ENCODE data around the gene HES1. TPM values are rescaled to one million over a fixed set of nuclear protein-coding genes. Genes with fewer than 3 reads are reported as not detected.

The HES1 gene
- total and polyA plus RNA-seq, 9 of the 15 experiments (the other 6 are each of a cell fraction or from before 2014, with no cell fraction given) = 3.4 to 37.0 (median 19.3) TPM

- CTCF ChIA-PET (ENCODE audit: low intra/inter-chr PET ratio) = no interaction called here
- DNase-seq (ENCODE audit: extremely low read depth in 1 of 4, low spot score in 3 of 4) (no peak), ATAC-seq (no peak), FAIRE-seq (no peak)
- intact Hi-C loops (cut with micrococcal nuclease) = no loop called here
- no peak overlapping the region for H3K4me3 ChIP-seq
- H3K4me2 ChIP-seq (ENCODE audit: insufficient read depth, low read length) = no peak overlapping the region
- no peaks in the 10 kb centered on the region for H3K27me3 ChIP-seq (ENCODE audit: control insufficient read depth in 2 of 2, insufficient read depth in 2 of 2, low read length in 2 of 2)
- WGBS (ENCODE audit: insufficient coverage, low coverage, missing lambda C conversion rate) = 81% methylated on average over 10 of the region's 10 CpGs
- H4K20me1 ChIP-seq (replicated peaks; ENCODE audit: control insufficient read depth, insufficient read depth, low read length) = no peaks in the 10 kb centered on the region
- H3K9me3 ChIP-seq (replicated peaks; ENCODE audit: control insufficient read depth, insufficient read depth, low read depth, low read length) = no peaks in the 10 kb centered on the region
- in situ Hi-C loops (cut with MboI) = no loop called here
- H3K79me2 ChIP-seq (ENCODE audit: control insufficient read depth, insufficient read depth, low read length) = no peaks in the 10 kb centered on the region
- H3K9ac ChIP-seq (ENCODE audit: insufficient read depth in 1 of 2, low read depth in 2 of 2, low read length in 2 of 2) = no peak overlapping the region; a peak in 1 of 4 replicates
- H3K36me3 ChIP-seq (ENCODE audit: control insufficient read depth, insufficient read depth, low read length) = no peaks in the 10 kb centered on the region
- H3K4me1 ChIP-seq (replicated peaks in 1 of 2; ENCODE audit: control insufficient read depth in 2 of 2, insufficient read depth in 2 of 2, low read length in 2 of 2) = peaks cover 16 to 28% of the 10 kb centered on the region in 2 experiments
- no TSS peak for BruUV-seq (replicated peaks)
- POLR2A ChIA-PET = interaction anchor here (0.6 kb wide), 1 partner anchor 10 kb away, joined by 4 read pairs; no protein-coding TSS in a partner anchor
- no peak overlapping the region for H2AFZ ChIP-seq (ENCODE audit: low read depth, low read length)
- no peak overlapping the region for H3K27ac ChIP-seq (ENCODE audit: extremely low read depth, low read depth, low read length)
- H3K9me1 ChIP-seq (ENCODE audit: control insufficient read depth, insufficient read depth, low read length) = no peaks in the 10 kb centered on the region
- TF ChIP-seq HCFC1 (IDR thresholded peaks at IDR 0.05; ENCODE audit: low read depth, low read length) = no peak
- TF ChIP-seq PHB (CRISPR knock-in tag; IDR thresholded peaks at IDR 0.05) = no peak
- TF ChIP-seq GTF2B (IDR thresholded peaks at IDR 0.05; ENCODE audit: extremely low read depth, insufficient read length) = no peak
- TF ChIP-seq CGGBP1 (CRISPR knock-in tag; IDR thresholded peaks at IDR 0.05) = no peak
- no peak for TF ChIP-seq SRSF1 (IDR thresholded peaks at IDR 0.05; ENCODE audit: low read depth, low read length)
- no peak for TF ChIP-seq MCM7 (IDR thresholded peaks at IDR 0.05)
- TF ChIP-seq ZNF445 (CRISPR knock-in tag; IDR thresholded peaks at IDR 0.05; ENCODE audit: low read depth) = no peak
- no peak for TF ChIP-seq ARID3B (CRISPR knock-in tag; IDR thresholded peaks at IDR 0.05; ENCODE audit: borderline replicate concordance)
- no peak for TF ChIP-seq ZNF398 (CRISPR knock-in tag; IDR thresholded peaks at IDR 0.05)
- TF ChIP-seq NFRKB (IDR thresholded peaks at IDR 0.05; ENCODE audit: low read depth) = no peak
- no peak for TF ChIP-seq CREB5 (CRISPR knock-in tag; IDR thresholded peaks at IDR 0.05)
- no peak for TF ChIP-seq ZBTB9 (CRISPR knock-in tag; IDR thresholded peaks at IDR 0.05)
- no peak for TF ChIP-seq THRA (IDR thresholded peaks at IDR 0.05)
Observed at GRCh38 chr3:194092881-194093301, 43.1 kb upstream of the HES1 start.
